Liver (tissue), 9 donors: ENCODE results near the gene ABLIM2. TPM values are rescaled to one million over a fixed set of nuclear protein-coding genes. Genes with fewer than 3 reads are reported as not detected.

Source experiments
- DNase-seq: peaks from one replicate; pipeline ENCODE4 v3.0.0-alpha.2; 2017; ENCODE audit warnings: low spot score
- H3K27ac ChIP-seq, 2 donors: one replicate each; pipeline ENCODE4 v1.7.0; 2013; ENCODE audit warnings: inconsistent platforms in 2 of 2, low read length in 2 of 2, control low read depth in 1 of 2, low read depth in 1 of 2, mild to moderate bottlenecking in 1 of 2
- H3K27me3 ChIP-seq, 4 donors: one replicate each; pipeline versions ENCODE4 v1.6.1 to v1.7.0; 2013; ENCODE audit warnings: low read length in 3 of 4, inconsistent platforms in 1 of 4, mild to moderate bottlenecking in 1 of 4, moderate library complexity in 1 of 4; ENCODE audit not compliant: control insufficient read depth in 4 of 4, insufficient read depth in 4 of 4
- H3K36me3 ChIP-seq, 4 donors: one replicate each; pipeline versions ENCODE4 v1.6.1 to v1.7.0; 2013; ENCODE audit warnings: low read length in 3 of 4, mild to moderate bottlenecking in 3 of 4, low read depth in 1 of 4, moderate library complexity in 1 of 4; ENCODE audit not compliant: control insufficient read depth in 4 of 4, insufficient read depth in 3 of 4
- H3K4me1 ChIP-seq, 4 donors: one replicate each; pipeline versions ENCODE4 v1.6.1 to v1.7.0; 2013; ENCODE audit warnings: low read length in 3 of 4, mild to moderate bottlenecking in 3 of 4, moderate library complexity in 1 of 4; ENCODE audit not compliant: control insufficient read depth in 4 of 4, insufficient read depth in 4 of 4
- H3K4me3 ChIP-seq, 3 donors: one replicate each; pipeline versions ENCODE4 v1.6.1 to v1.7.0; 2013; ENCODE audit warnings: low read length in 3 of 3, control low read depth in 1 of 3, low read depth in 1 of 3, mild to moderate bottlenecking in 1 of 3
- H3K9ac ChIP-seq, 2 donors: one replicate each; pipeline ENCODE4 v1.7.0; 2013; ENCODE audit warnings: low read length in 2 of 2, mild to moderate bottlenecking in 2 of 2, moderate library complexity in 2 of 2, control low read depth in 1 of 2, low read depth in 1 of 2
- H3K9me3 ChIP-seq, 4 donors: one replicate each; pipeline versions ENCODE4 v1.6.1 to v1.7.0; 2013; ENCODE audit warnings: low read length in 3 of 4; ENCODE audit not compliant: control insufficient read depth in 4 of 4
- EGR1 ChIP-seq, 2 donors: IDR thresholded peaks; 2 replicates each; pipeline ENCODE4 v1.6.1; 2016 to 2018; ENCODE audit warnings: antibody characterized with exemption in 2 of 2, low read depth in 2 of 2
- FOXA1 ChIP-seq: IDR thresholded peaks from 2 replicates; pipeline ENCODE4 v1.6.1; 2016; ENCODE audit warnings: antibody characterized with exemption
- FOXA2 ChIP-seq: IDR thresholded peaks from 2 replicates; pipeline ENCODE4 v1.6.1; 2016; ENCODE audit warnings: antibody characterized with exemption
- GABPA ChIP-seq, 2 donors: IDR thresholded peaks in 1 of 2; conservative IDR thresholded peaks in 1 of 2; 2 replicates each; pipeline ENCODE4 v1.6.1; 2016; ENCODE audit warnings: antibody characterized with exemption in 2 of 2, mild to moderate bottlenecking in 1 of 2, moderate library complexity in 1 of 2
- HNF4A ChIP-seq, 2 donors: conservative IDR thresholded peaks; 2 replicates each; pipeline ENCODE4 v1.6.1; 2016; ENCODE audit warnings: antibody characterized with exemption in 2 of 2, mild to moderate bottlenecking in 2 of 2
- HNF4G ChIP-seq: IDR thresholded peaks from 2 replicates; pipeline ENCODE4 v1.6.1; 2016; ENCODE audit warnings: antibody characterized with exemption
- JUND ChIP-seq, 2 donors: IDR thresholded peaks; 2 replicates each; pipeline ENCODE4 v1.6.1; 2016; ENCODE audit warnings: antibody characterized with exemption in 2 of 2
- NR2F2 ChIP-seq: IDR thresholded peaks from 2 replicates; pipeline ENCODE4 v1.6.1; 2016; ENCODE audit warnings: antibody characterized with exemption
- RAD21 ChIP-seq, 2 donors: IDR thresholded peaks; 2 replicates each; pipeline ENCODE4 v1.6.1; 2016; ENCODE audit warnings: antibody characterized with exemption in 2 of 2, mild to moderate bottlenecking in 2 of 2
- RXRA ChIP-seq, 2 donors: IDR thresholded peaks; 2 replicates each; pipeline ENCODE4 v1.6.1; 2017 to 2018; ENCODE audit warnings: antibody characterized with exemption in 2 of 2, mild to moderate bottlenecking in 1 of 2
- SP1 ChIP-seq: IDR thresholded peaks from 2 replicates; pipeline ENCODE4 v1.6.1; 2018; ENCODE audit warnings: antibody characterized with exemption, mild to moderate bottlenecking
- TAF1 ChIP-seq: conservative IDR thresholded peaks from 2 replicates; pipeline ENCODE4 v1.6.1; 2016; ENCODE audit warnings: antibody characterized with exemption, mild to moderate bottlenecking
- YY1 ChIP-seq: IDR thresholded peaks from 2 replicates; pipeline ENCODE4 v1.6.1; 2016; ENCODE audit warnings: antibody characterized with exemption, mild to moderate bottlenecking
- WGBS: extraction: QIAGEN DNeasy Blood & Tissue Kit; methylation state at CpG from one replicate; pipeline ENCODE4 v1.1.7; 2013; 5-methylcytosine and 5-hydroxymethylcytosine counted together
- polyA plus RNA-seq, 2 donors: library from polyadenylated mRNA; stranded (reverse) in 1 of 2; unstranded in 1 of 2; fragments of 200-250 nt in 1 of 2; fragments of >200 nt in 1 of 2; fragmentation: Nextera tagmentation in 1 of 2; extraction: Ambion mirVana in 1 of 2; gene quantifications; one replicate each; pipeline versions ENCODE4 v1.2.1 to v1.2.3, GENCODE V29; 2013 to 2015
- total RNA-seq, 2 donors: library from RNA; depleted of rRNA; stranded (reverse); fragments of >200 nt; gene quantifications; one replicate each; pipeline ENCODE4 v1.2.3, GENCODE V29; 2014
- TF ChIP-seq, protein P1 (sequence below): fragments of 150-350 bp; IDR thresholded peaks from 2 replicates; pipeline ENCODE4 v1.5.1; 2017; ENCODE audit warnings: improper control_type of control experiment, low read depth, low read length; ENCODE audit not compliant: missing input control
- TF ChIP-seq, protein P2 (sequence below): IDR thresholded peaks from 2 replicates; pipeline ENCODE4 v1.6.1; 2016; ENCODE audit warnings: antibody characterized with exemption
- TF ChIP-seq, protein P3 (sequence below): IDR thresholded peaks from 2 replicates; pipeline ENCODE4 v1.6.1; 2016; ENCODE audit warnings: antibody characterized with exemption, mild to moderate bottlenecking
- TF ChIP-seq, protein P4 (sequence below): IDR thresholded peaks from 2 replicates; pipeline ENCODE4 v1.6.1; 2016; ENCODE audit warnings: antibody characterized with exemption
- TF ChIP-seq, protein P5 (sequence below): IDR thresholded peaks from 2 replicates; pipeline ENCODE4 v1.6.1; 2016; ENCODE audit warnings: antibody characterized with exemption
- donor health status: healthy.
- donor health status: healthy.
- donor health status: healthy.
- donor health status: healthy.
- donor health status: healthy.

ABLIM2 gene
- total and polyA plus RNA-seq, 4 donors: 0.75 to 2.5 (median 0.93) TPM

DNA sequence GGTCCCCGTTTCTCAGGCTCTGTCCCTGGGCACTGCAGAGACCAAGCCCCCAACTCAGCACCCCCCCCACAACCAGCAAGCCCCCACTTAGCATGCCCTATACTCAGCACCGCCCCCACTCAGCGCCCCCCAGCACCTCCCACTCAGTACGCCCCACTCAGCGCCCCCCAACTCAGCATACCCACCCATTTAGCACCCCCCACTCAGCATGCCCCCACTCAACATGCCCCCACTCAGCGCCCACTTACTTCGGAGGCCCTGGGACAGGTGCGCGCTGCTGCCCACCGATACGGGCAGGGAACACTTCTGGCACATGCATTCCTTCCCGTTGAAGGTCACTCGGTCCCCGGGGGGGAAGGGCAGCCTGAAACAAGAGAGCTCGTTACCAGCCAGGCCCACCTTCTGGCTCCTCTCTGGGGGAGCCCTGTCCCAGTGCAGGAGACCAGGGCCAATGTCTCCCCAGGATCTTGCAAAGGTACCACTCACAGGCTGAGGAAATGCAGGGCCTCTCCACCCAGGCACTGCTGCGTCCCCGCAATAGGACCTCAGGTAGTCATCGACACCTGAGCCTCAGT lies 70.6 kb downstream of the ABLIM2 start:
- WGBS: 92% methylated on average over 18 of the region's 18 CpGs
- DNase-seq: no peak
- no peak for TF ChIP-seq RAD21 (IDR thresholded peaks at IDR 0.05)

DNA sequence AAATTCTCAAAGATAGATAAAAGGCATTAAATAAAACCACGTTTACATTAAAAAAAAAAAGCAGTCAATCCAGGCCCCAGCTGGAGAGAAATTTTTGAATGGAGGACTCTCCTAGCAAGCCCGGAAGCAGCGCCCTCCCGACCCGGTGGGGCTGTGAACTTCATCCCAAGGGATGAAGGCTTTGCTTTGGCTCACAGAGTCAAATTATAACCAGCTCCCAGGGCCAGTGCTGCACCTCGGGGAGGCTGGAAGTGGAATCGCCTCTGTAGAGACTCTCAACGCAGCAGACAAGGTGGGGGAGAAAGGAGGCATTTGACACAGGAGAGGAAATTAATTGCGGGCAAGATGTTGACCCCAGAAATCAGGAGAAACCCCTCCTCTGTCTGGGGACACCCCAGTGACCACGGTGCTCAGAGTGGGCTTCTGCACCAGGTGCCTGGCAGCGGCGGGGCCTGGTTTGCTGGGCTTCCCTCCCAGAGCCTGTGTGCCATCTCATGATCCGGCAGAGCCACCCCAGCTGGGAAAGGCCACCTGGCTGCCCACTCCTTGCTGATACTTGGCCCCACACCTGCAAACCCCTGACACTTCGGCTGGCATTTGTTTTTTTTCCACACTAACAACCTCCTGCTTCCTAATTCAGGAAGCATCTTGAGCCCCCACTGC lies 71.7 kb downstream of the ABLIM2 start:
- no peak overlapping the region for H3K9ac ChIP-seq
- no peak overlapping the region for H3K27ac ChIP-seq
- DNase-seq: no peak
- H3K4me3 ChIP-seq: no peak overlapping the region
- 78% methylated on average over 14 of the region's 14 CpGs for WGBS
- no peaks in the 10 kb centered on the region for H3K4me1 ChIP-seq
- no peaks in the 10 kb centered on the region for H3K27me3 ChIP-seq
- TF ChIP-seq, protein P1, sequence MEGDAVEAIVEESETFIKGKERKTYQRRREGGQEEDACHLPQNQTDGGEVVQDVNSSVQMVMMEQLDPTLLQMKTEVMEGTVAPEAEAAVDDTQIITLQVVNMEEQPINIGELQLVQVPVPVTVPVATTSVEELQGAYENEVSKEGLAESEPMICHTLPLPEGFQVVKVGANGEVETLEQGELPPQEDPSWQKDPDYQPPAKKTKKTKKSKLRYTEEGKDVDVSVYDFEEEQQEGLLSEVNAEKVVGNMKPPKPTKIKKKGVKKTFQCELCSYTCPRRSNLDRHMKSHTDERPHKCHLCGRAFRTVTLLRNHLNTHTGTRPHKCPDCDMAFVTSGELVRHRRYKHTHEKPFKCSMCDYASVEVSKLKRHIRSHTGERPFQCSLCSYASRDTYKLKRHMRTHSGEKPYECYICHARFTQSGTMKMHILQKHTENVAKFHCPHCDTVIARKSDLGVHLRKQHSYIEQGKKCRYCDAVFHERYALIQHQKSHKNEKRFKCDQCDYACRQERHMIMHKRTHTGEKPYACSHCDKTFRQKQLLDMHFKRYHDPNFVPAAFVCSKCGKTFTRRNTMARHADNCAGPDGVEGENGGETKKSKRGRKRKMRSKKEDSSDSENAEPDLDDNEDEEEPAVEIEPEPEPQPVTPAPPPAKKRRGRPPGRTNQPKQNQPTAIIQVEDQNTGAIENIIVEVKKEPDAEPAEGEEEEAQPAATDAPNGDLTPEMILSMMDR: no peak
- no peak for TF ChIP-seq EGR1 (IDR thresholded peaks at IDR 0.05; ENCODE audit: low read depth in 2 of 2)
- TF ChIP-seq HNF4G: no peak
- no peak for TF ChIP-seq SP1
- no peak for TF ChIP-seq HNF4A (conservative IDR thresholded peaks at IDR 0.05)
- no peak for TF ChIP-seq RAD21 (IDR thresholded peaks at IDR 0.05)
- no peak for TF ChIP-seq RXRA (IDR thresholded peaks at IDR 0.05)
- TF ChIP-seq JUND (IDR thresholded peaks at IDR 0.05): no peak
- TF ChIP-seq, protein P2, sequence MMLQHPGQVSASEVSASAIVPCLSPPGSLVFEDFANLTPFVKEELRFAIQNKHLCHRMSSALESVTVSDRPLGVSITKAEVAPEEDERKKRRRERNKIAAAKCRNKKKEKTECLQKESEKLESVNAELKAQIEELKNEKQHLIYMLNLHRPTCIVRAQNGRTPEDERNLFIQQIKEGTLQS: no peak
- TF ChIP-seq NR2F2: no peak
- TF ChIP-seq, protein P3, sequence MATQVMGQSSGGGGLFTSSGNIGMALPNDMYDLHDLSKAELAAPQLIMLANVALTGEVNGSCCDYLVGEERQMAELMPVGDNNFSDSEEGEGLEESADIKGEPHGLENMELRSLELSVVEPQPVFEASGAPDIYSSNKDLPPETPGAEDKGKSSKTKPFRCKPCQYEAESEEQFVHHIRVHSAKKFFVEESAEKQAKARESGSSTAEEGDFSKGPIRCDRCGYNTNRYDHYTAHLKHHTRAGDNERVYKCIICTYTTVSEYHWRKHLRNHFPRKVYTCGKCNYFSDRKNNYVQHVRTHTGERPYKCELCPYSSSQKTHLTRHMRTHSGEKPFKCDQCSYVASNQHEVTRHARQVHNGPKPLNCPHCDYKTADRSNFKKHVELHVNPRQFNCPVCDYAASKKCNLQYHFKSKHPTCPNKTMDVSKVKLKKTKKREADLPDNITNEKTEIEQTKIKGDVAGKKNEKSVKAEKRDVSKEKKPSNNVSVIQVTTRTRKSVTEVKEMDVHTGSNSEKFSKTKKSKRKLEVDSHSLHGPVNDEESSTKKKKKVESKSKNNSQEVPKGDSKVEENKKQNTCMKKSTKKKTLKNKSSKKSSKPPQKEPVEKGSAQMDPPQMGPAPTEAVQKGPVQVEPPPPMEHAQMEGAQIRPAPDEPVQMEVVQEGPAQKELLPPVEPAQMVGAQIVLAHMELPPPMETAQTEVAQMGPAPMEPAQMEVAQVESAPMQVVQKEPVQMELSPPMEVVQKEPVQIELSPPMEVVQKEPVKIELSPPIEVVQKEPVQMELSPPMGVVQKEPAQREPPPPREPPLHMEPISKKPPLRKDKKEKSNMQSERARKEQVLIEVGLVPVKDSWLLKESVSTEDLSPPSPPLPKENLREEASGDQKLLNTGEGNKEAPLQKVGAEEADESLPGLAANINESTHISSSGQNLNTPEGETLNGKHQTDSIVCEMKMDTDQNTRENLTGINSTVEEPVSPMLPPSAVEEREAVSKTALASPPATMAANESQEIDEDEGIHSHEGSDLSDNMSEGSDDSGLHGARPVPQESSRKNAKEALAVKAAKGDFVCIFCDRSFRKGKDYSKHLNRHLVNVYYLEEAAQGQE: no peak
- TF ChIP-seq FOXA2: no peak
- no peak for TF ChIP-seq GABPA (IDR thresholded peaks at IDR 0.05 in 1 of 2, conservative IDR thresholded peaks at IDR 0.05 in 1 of 2)
- TF ChIP-seq, protein P4, sequence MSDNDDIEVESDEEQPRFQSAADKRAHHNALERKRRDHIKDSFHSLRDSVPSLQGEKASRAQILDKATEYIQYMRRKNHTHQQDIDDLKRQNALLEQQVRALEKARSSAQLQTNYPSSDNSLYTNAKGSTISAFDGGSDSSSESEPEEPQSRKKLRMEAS: no peak
- TF ChIP-seq YY1: no peak
- TF ChIP-seq, protein P5, sequence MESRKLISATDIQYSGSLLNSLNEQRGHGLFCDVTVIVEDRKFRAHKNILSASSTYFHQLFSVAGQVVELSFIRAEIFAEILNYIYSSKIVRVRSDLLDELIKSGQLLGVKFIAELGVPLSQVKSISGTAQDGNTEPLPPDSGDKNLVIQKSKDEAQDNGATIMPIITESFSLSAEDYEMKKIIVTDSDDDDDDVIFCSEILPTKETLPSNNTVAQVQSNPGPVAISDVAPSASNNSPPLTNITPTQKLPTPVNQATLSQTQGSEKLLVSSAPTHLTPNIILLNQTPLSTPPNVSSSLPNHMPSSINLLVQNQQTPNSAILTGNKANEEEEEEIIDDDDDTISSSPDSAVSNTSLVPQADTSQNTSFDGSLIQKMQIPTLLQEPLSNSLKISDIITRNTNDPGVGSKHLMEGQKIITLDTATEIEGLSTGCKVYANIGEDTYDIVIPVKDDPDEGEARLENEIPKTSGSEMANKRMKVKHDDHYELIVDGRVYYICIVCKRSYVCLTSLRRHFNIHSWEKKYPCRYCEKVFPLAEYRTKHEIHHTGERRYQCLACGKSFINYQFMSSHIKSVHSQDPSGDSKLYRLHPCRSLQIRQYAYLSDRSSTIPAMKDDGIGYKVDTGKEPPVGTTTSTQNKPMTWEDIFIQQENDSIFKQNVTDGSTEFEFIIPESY: no peak
- TF ChIP-seq TAF1: no peak
- TF ChIP-seq FOXA1: no peak
- H3K9me3 ChIP-seq: no peaks in the 10 kb centered on the region
- H3K36me3 ChIP-seq: no peaks in the 10 kb centered on the region

More for the DNA sequence above, 70.6 kb downstream of the ABLIM2 start:
- no peak overlapping the region for H3K27ac ChIP-seq
- no peak overlapping the region for H3K4me3 ChIP-seq
- peaks cover 0 to 1% (median 0%) of the 10 kb centered on the region in 4 donors for H3K9me3 ChIP-seq
- no peak overlapping the region for H3K9ac ChIP-seq
- H3K4me1 ChIP-seq: no peaks in the 10 kb centered on the region
- no peaks in the 10 kb centered on the region for H3K36me3 ChIP-seq
- H3K27me3 ChIP-seq: no peaks in the 10 kb centered on the region
